ENCODE data around the gene SPRR4. TPM values are rescaled to one million over a fixed set of nuclear protein-coding genes. Genes with fewer than 3 reads are reported as not detected.
"Not testable (repeated sequence)": the region's sequence is repeated elsewhere in the genome, so short reads cannot be mapped to it uniquely, and the experiment has no call there.

SPRR4 gene
- polyA plus RNA-seq, 1 donor from 2014 or later: not detected

DNA sequence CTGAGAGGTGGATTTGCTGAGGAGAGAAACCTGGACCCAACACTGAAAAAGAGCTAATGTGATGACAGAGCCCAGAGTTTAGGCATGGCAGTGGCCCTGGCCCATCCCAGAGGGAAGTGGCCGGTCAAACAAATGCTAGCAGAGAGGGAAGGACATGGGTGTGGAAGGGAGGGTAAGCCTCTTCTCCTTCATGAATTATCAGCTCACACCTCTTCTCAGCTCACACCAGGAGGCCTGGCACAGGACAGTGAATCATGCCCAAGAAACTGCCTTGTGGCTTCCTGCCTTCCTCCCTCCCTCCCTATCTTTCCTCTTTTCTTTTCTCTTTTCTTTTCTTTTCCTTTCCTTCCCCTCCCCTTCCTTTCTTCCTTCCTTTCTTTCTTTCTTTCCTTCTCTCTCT lies 29.8 kb downstream of the SPRR4 start:
- no peaks in the 10 kb centered on the region for H3F3A ChIP-seq (ENCODE audit: insufficient read depth, low read length, poor library complexity, severe bottlenecking)
- H3K9ac ChIP-seq (ENCODE audit: low read length): no peak overlapping the region
- no peak overlapping the region for H3K4me3 ChIP-seq (ENCODE audit: low read length)
- no peak overlapping the region for H3K27ac ChIP-seq (ENCODE audit: low read length)
- H3K27me3 ChIP-seq (ENCODE audit: insufficient read depth, low read depth, low read length): no peaks in the 10 kb centered on the region
- TF ChIP-seq SMC3 (conservative IDR thresholded peaks at IDR 0.05; ENCODE audit: poor library complexity) (no peak), REST (IDR thresholded peaks at IDR 0.05; ENCODE audit: borderline replicate concordance) (no peak), POLR2AphosphoS5 (IDR thresholded peaks at IDR 0.05) (no peak), EP300 (conservative IDR thresholded peaks at IDR 0.05; ENCODE audit: poor library complexity, severe bottlenecking) (no peak), RAD21 (conservative IDR thresholded peaks at IDR 0.05) (no peak), TAF1 (IDR thresholded peaks at IDR 0.05; ENCODE audit: low read depth) (no peak), CTCF (IDR thresholded peaks at IDR 0.05; ENCODE audit: poor library complexity, severe bottlenecking) (no peak), MXI1 (conservative IDR thresholded peaks at IDR 0.05; ENCODE audit: poor library complexity, severe bottlenecking) (no peak), EZH2 (IDR thresholded peaks at IDR 0.05; ENCODE audit: borderline replicate concordance, insufficient read depth, low read length, poor library complexity, severe bottlenecking) (no peak)
- H3K36me3 ChIP-seq (ENCODE audit: insufficient read depth, low read length): no peaks in the 10 kb centered on the region
- no peaks in the 10 kb centered on the region for H4K20me1 ChIP-seq (ENCODE audit: insufficient read depth)
- H2AFZ ChIP-seq (ENCODE audit: low read depth, low read length): no peak overlapping the region
- no peaks in the 10 kb centered on the region for H3K79me2 ChIP-seq (replicated peaks; ENCODE audit: insufficient read depth, low read length)
- H3K9me2 ChIP-seq (ENCODE audit: insufficient read depth, low read length): no peaks in the 10 kb centered on the region
- H3K9me3 ChIP-seq (ENCODE audit: low read length): no peaks in the 10 kb centered on the region
- H3K4me2 ChIP-seq (ENCODE audit: low read length): no peak overlapping the region

DNA sequence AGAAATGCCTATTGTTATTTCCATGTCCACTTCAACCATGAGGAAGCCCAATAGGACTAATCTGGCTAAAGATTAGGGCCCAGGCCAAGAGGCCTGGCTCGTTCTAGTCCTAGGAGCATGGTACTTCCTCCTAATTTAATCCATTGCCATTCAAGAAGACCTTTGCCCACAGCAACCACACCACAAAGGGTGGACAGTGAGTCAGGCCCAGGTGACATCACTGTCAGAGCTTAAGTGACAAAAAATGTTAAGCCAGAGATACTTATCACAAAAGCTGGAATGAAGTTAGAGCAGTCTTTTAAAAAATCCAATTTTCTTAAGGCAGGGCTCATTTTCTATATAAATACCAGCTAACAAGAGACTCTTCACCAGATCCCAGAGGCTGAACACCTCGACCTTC lies 30.9 kb downstream of the SPRR4 start, which contains the start of gene SPRR3:
Gene SPRR3, plus strand, starts transcription at position 368 of the 400 bp plus-strand sequence. CDS start 1,272 bp downstream, outside the sequence.
- Histone ChIP-seq H3K36me3 (ENCODE audit: insufficient read depth, low read length) (no peaks in the 10 kb centered on the region), H3K27me3 (ENCODE audit: insufficient read depth, low read depth, low read length) (no peaks in the 10 kb centered on the region), H3K27ac (ENCODE audit: low read length) (no peak within 1 kb of the TSS), H2AFZ (ENCODE audit: low read depth, low read length) (no peak within 1 kb of the TSS), H3F3A (ENCODE audit: insufficient read depth, low read length, poor library complexity, severe bottlenecking) (no peaks in the 10 kb centered on the region), H3K79me2 (replicated peaks; ENCODE audit: insufficient read depth, low read length) (no peaks in the 10 kb centered on the region), H3K9ac (ENCODE audit: low read length) (no peak within 1 kb of the TSS), H4K20me1 (ENCODE audit: insufficient read depth) (no peaks in the 10 kb centered on the region), H3K4me3 (ENCODE audit: low read length) (no peak within 1 kb of the TSS), H3K9me3 (ENCODE audit: low read length) (no peaks in the 10 kb centered on the region), H3K9me2 (ENCODE audit: insufficient read depth, low read length) (no peaks in the 10 kb centered on the region), H3K4me2 (ENCODE audit: low read length) (no peak within 1 kb of the TSS)
- no peak for TF ChIP-seq RAD21 (conservative IDR thresholded peaks at IDR 0.05)
- TF ChIP-seq CTCF (IDR thresholded peaks at IDR 0.05; ENCODE audit: poor library complexity, severe bottlenecking): no peak
- TF ChIP-seq EZH2 (IDR thresholded peaks at IDR 0.05; ENCODE audit: borderline replicate concordance, insufficient read depth, low read length, poor library complexity, severe bottlenecking): no peak
- TF ChIP-seq POLR2AphosphoS5 (IDR thresholded peaks at IDR 0.05): no peak
- TF ChIP-seq EP300 (conservative IDR thresholded peaks at IDR 0.05; ENCODE audit: poor library complexity, severe bottlenecking): no peak
- TF ChIP-seq MXI1 (conservative IDR thresholded peaks at IDR 0.05; ENCODE audit: poor library complexity, severe bottlenecking): no peak
- no peak for TF ChIP-seq REST (IDR thresholded peaks at IDR 0.05; ENCODE audit: borderline replicate concordance)
- no peak for TF ChIP-seq SMC3 (conservative IDR thresholded peaks at IDR 0.05; ENCODE audit: poor library complexity)
- no peak for TF ChIP-seq TAF1 (IDR thresholded peaks at IDR 0.05; ENCODE audit: low read depth)

DNA sequence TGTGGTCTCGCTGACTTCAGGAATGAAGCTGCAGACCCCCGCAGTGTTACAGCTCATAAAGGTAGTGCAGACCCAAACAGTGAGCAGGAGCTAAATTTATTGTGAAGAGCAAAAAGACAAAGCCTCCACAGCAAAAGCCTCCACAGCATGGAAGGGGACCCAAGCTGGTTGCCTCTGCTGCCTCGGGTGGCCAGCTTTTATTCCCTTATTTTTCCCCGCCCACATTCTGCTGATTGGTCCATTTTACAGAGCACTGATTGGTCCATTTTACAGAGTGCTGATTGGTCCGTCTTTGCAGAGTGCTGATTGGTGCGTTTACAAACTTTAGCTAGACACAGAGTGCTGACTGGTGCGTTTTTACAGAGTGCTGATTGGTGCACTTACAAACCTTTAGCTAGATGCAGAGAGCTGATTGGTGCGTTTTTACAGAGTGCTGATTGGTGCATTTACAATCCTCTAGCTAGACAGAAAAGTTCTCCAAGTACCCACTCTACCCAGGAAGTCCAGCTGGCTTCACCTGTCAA lies 40.8 kb downstream of the SPRR4 start:
- H3K9ac ChIP-seq (ENCODE audit: low read length); H3K4me3 ChIP-seq (ENCODE audit: low read length); H3K27me3 ChIP-seq (ENCODE audit: insufficient read depth, low read depth, low read length); H3F3A ChIP-seq (ENCODE audit: insufficient read depth, low read length, poor library complexity, severe bottlenecking); H3K36me3 ChIP-seq (ENCODE audit: insufficient read depth, low read length); H3K27ac ChIP-seq (ENCODE audit: low read length); H3K79me2 ChIP-seq (replicated peaks; ENCODE audit: insufficient read depth, low read length); H4K20me1 ChIP-seq (ENCODE audit: insufficient read depth); H3K4me2 ChIP-seq (ENCODE audit: low read length); H3K9me3 ChIP-seq (ENCODE audit: low read length); H3K9me2 ChIP-seq (ENCODE audit: insufficient read depth, low read length); H2AFZ ChIP-seq (ENCODE audit: low read depth, low read length): not testable (repeated sequence)
